Testis (tissue), 5 donors: ENCODE data around the gene XNDC1N. TPM values are rescaled to one million over a fixed set of nuclear protein-coding genes. Genes with fewer than 3 reads are reported as not detected.

Experiments
- DNase-seq: peaks from one replicate; pipeline ENCODE4 v3.0.0-alpha.2; 2019
- H3K27ac ChIP-seq, 2 donors: fragments of 200-600 bp; sonication (generic); one replicate each; pipeline ENCODE4 v1.5.1; 2019
- H3K27me3 ChIP-seq: fragments of 200-600 bp; sonication (generic); one replicate; pipeline ENCODE4 v1.5.1; 2019
- H3K36me3 ChIP-seq: fragments of 200-600 bp; sonication (generic); one replicate; pipeline ENCODE4 v1.5.1; 2017; ENCODE audit warnings: low read depth; ENCODE audit errors: missing control alignments
- H3K4me1 ChIP-seq: fragments of 200-600 bp; sonication (generic); one replicate; pipeline ENCODE4 v1.5.1; 2019
- H3K4me3 ChIP-seq, 2 donors: fragments of 200-600 bp; sonication (generic); one replicate each; pipeline ENCODE4 v1.5.1; 2017 to 2019
- H3K9me3 ChIP-seq: fragments of 200-600 bp; sonication (generic); one replicate; pipeline ENCODE4 v1.5.1; 2017
- CTCF ChIP-seq, 3 experiments: fragments of 450-650 bp in 2 of 3; fragments of 200-600 bp in 1 of 3; sonication (generic) in 1 of 3; IDR thresholded peaks; one replicate each; pipeline ENCODE4 v1.5.1; 2016 to 2019; ENCODE audit warnings: antibody characterized with exemption in 3 of 3, mild to moderate bottlenecking in 2 of 3, moderate library complexity in 1 of 3
- POLR2A ChIP-seq: fragments of 450-650 bp; IDR thresholded peaks from one replicate; pipeline ENCODE4 v1.6.1; 2017; ENCODE audit warnings: antibody characterized with exemption, mild to moderate bottlenecking, moderate library complexity
- WGBS, 2 donors: methylation state at CpG; one replicate each; pipeline ENCODE4 v1.1.5; 2018; 5-methylcytosine and 5-hydroxymethylcytosine counted together
- intact Hi-C: fragments of 100-400 bp; cut with DNase I; formaldehyde crosslinking; loops from one replicate; pipeline ENCODE4 v1.15.1; 2023; ENCODE audit warnings: low total_unique reads
- long read RNA-seq, 2 donors: transcript quantifications; one replicate each; lab custom pipeline, GENCODE V29; 2026
- polyA plus RNA-seq: library from polyadenylated mRNA; stranded (reverse); fragments of 350-450 nt; fragmentation: Illumina TruSeq; extraction: RNeasy Lipid Tissue Mini Kit (QIAGEN cat#74804); gene quantifications from one replicate; pipeline ENCODE4 v1.2.3, GENCODE V29; 2014; ENCODE audit warnings: low read depth, low replicate concordance; ENCODE audit not compliant: insufficient read depth
- total RNA-seq, 2 donors: library from RNA; depleted of rRNA; stranded (reverse); fragments of >200 nt; gene quantifications; one replicate each; pipeline ENCODE4 v1.2.3, GENCODE V29; 2016

Gene XNDC1N
- 10 to 100 TPM in 1 of 2 donors, 1 to 10 TPM in 1; 9.0 to 14.5 TPM for total RNA-seq
- 5.0 TPM for polyA plus RNA-seq
- long read RNA-seq, donor 1, partial matches to known transcripts = 0 of 3 reads
- long read RNA-seq, donor 1, other reads (novel, unspliced or antisense) = 0 of 3 reads
- long read RNA-seq, donor 2 = 0 reads

DNA sequence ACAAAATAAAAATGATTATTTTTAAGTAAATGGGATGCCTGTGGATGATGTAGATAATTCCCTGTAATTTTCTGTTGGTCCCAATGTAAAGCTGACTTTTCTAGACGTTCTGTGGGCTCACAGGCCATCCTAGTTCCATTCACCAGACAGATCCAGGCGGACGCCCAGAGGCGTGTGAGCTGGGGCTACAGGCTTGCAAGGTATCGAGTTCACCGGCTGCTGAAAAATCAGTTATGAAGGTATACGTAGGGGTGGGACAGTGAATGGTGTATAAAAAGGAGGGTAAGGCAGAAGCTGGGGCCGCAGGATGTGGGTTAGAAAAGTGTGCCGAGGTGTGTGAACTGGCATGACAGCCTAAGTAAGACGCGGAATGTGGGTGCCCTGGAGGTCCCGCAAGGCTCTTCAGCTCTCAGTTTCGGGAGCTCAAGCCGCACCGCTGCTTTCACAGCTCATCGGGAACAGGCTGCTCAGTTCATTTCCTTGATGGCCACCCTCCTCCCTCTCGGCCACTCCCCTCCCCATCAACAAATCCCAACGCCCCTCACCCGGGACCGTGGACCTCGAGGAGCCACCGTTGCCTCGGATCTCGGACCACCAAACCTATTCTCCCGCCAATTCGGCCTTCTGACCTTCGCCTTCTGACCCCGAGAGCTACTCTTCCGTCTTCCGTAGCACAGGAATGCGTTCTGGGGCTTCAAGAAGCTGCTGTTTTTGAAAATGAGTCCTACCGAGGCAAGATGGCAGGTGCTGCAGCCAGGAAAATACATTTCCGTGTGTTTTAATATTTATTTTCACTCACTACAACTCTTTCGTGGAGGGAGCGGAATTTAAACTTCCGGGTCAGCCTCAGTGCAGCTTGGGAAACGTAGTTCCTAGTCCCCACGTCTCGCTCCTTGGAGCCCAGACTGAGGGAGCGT lies at the start of gene XNDC1N:
TSS of gene XNDC1N (minus strand) at position 775 of the 917 bp plus-strand sequence. CDS start 5,241 bp downstream, outside the sequence.
- intact Hi-C loops = no loop called here
- WGBS, 2 donors = 0 to 1% methylated on average over 40 of the region's 40 CpGs
- H3K36me3 ChIP-seq = no peaks in the 10 kb centered on the region
- peak within 1 kb of the TSS; percentile 88 to 90 for H3K27ac ChIP-seq
- peak; percentile 89 for DNase-seq
- H3K4me1 ChIP-seq = peaks cover 13% of the 10 kb centered on the region
- no peaks in the 10 kb centered on the region for H3K27me3 ChIP-seq
- H3K4me3 ChIP-seq = peak within 1 kb of the TSS; percentile 79 to 81
- TF ChIP-seq CTCF (IDR thresholded peaks at IDR 0.05) (no peak), POLR2A (no peak)
- H3K9me3 ChIP-seq = no peaks in the 10 kb centered on the region

DNA sequence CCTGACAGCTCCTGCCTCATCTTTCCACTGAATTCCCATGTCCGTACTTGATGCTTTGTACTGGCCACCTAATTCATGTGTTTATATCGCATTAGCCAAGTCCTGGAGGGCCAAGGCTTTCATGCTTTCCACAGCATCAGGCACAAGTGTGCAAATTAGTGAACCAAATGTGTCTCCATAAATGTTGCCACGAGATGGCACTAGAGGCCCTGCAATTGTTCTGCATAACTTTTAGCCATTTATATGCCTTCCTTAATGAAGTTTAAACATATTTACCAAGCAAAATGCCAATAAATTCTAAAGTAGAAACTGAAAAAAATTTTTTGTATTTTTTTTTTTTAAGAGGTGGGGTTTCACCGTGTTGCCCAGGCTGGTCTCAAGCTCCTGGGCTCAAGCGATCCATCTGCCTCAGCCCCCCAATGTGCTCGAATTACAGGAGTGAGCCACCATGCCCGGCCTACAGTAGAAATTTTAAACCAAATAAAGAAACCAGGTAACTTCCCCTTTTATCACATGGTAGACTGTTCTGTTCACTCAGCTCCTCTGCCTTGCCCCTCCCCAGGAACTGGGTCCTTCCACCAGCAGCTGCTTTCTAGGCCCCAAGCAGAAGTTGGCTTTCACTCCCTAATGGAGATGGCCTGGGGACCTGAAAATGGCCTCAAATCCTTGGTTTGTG lies 49.5 kb upstream of the XNDC1N start:
- Histone ChIP-seq H3K36me3 (no peaks in the 10 kb centered on the region), H3K9me3 (no peaks in the 10 kb centered on the region), H3K4me1 (no peaks in the 10 kb centered on the region), H3K27me3 (no peaks in the 10 kb centered on the region), H3K27ac (no peak overlapping the region), H3K4me3 (no peak overlapping the region)
- WGBS, 2 donors = 59 to 70% methylated on average over 7 of the region's 7 CpGs
- DNase-seq = peak; percentile 72
- peak; percentile 51 to 73 (median 71) for TF ChIP-seq CTCF (IDR thresholded peaks at IDR 0.05)
- TF ChIP-seq POLR2A = no peak
- intact Hi-C loops = no loop called here

GRCh38 chr11:71977090-71977489 lies 48.7 kb upstream of the XNDC1N start:
- no peak overlapping the region for H3K4me3 ChIP-seq
- H3K36me3 ChIP-seq = no peaks in the 10 kb centered on the region
- no peak for DNase-seq
- no peaks in the 10 kb centered on the region for H3K4me1 ChIP-seq
- no peak for TF ChIP-seq POLR2A
- no peak for TF ChIP-seq CTCF (IDR thresholded peaks at IDR 0.05)
- intact Hi-C loops = no loop called here
- 67 to 77% methylated on average over 1 of the region's 1 CpG for WGBS, 2 donors
- no peak overlapping the region for H3K27ac ChIP-seq
- H3K9me3 ChIP-seq = no peaks in the 10 kb centered on the region
- no peaks in the 10 kb centered on the region for H3K27me3 ChIP-seq

DNA sequence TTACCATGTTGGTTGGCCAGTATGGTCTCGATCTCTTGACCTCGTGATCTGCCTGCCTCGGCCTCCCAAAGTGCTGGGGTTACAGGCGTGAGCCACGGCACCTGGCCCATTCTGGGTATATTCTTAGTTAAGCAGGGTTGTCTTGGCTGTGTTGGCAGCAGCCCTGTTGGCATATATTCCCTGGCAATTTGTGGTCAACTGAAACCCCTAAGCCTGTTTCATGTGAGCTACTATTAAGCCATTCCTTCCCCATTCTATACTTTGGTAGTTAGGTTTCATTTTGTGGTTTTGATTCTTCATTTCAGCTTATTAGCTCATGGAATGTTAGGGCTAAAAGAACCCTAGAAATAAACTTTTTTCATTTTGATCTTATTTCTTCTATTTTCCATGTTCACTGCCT lies 48.2 kb upstream of the XNDC1N start:
- Histone ChIP-seq H3K27ac (no peak overlapping the region), H3K4me3 (no peak overlapping the region), H3K36me3 (no peaks in the 10 kb centered on the region), H3K4me1 (no peaks in the 10 kb centered on the region), H3K27me3 (no peaks in the 10 kb centered on the region), H3K9me3 (no peaks in the 10 kb centered on the region)
- 90 to 91% methylated on average over 5 of the region's 5 CpGs for WGBS, 2 donors
- TF ChIP-seq CTCF (IDR thresholded peaks at IDR 0.05) (no peak), POLR2A (no peak)
- intact Hi-C loops = no loop called here
- no peak for DNase-seq
